Adrenal gland (tissue), 12 donors: ENCODE data around the gene DISP2. TPM values are rescaled to one million over a fixed set of nuclear protein-coding genes. Genes with fewer than 3 reads are reported as not detected.

Experiments used
- DNase-seq, 7 donors: peaks; one replicate each; pipeline ENCODE4 v3.0.0-alpha.2; 2019 to 2020
- H3K27ac ChIP-seq, 5 donors: fragments of 200-600 bp; sonication (generic) in 4 of 5; 1 replicate in 3 of 5; 2 replicates in 2 of 5; pipeline versions ENCODE4 v1.5.1 to v1.8.0; 2016 to 2020; ENCODE audit warnings: mild to moderate bottlenecking in 1 of 5
- H3K27me3 ChIP-seq: fragments of 200-600 bp; 2 replicates; pipeline ENCODE4 v1.8.0; 2021
- H3K36me3 ChIP-seq, 2 donors: fragments of 200-600 bp; replicated peaks in 1 of 2; 1 replicate in 1 of 2; 2 replicates in 1 of 2; pipeline versions ENCODE4 v1.5.1 to v1.8.0; 2018 to 2022
- H3K4me1 ChIP-seq, 2 donors: fragments of 200-600 bp; replicated peaks in 1 of 2; 1 replicate in 1 of 2; 2 replicates in 1 of 2; pipeline versions ENCODE4 v1.5.1 to v1.8.0; 2018 to 2021
- H3K4me3 ChIP-seq, 4 donors: fragments of 200-600 bp; sonication (generic) in 3 of 4; one replicate each; pipeline ENCODE4 v1.5.1; 2016 to 2018
- H3K9me3 ChIP-seq, 3 donors: fragments of 200-600 bp; sonication (generic) in 1 of 3; replicated peaks in 1 of 3; 1 replicate in 2 of 3; 2 replicates in 1 of 3; pipeline versions ENCODE4 v1.5.1 to v1.8.0; 2016 to 2021
- POLR2A ChIP-seq, 2 donors: fragments of 450-650 bp; IDR thresholded peaks; one replicate each; pipeline ENCODE4 v1.6.1; 2017; ENCODE audit warnings: antibody characterized with exemption in 2 of 2, mild to moderate bottlenecking in 2 of 2, moderate library complexity in 1 of 2
- WGBS, 4 donors: extraction: QIAGEN DNeasy Blood & Tissue Kit in 2 of 4; methylation state at CpG; one replicate each; pipeline versions ENCODE4 v1.1.5 to v1.1.7; 2013 to 2017; 5-methylcytosine and 5-hydroxymethylcytosine counted together
- intact Hi-C, 2 donors: fragments of 100-400 bp; cut with DNase I; formaldehyde crosslinking; loops; one replicate each; pipeline versions ENCODE4 v1.14.1 to v1.15.0; 2022 to 2023
- polyA plus RNA-seq, 3 donors: library from polyadenylated mRNA; stranded (reverse); fragments of 200-250 nt in 2 of 3; fragments of 350-450 nt in 1 of 3; fragmentation: Illumina TruSeq in 1 of 3; extraction: RNeasy Lipid Tissue Mini Kit (QIAGEN cat#74804) in 1 of 3; gene quantifications; one replicate each; pipeline ENCODE4 v1.2.3, GENCODE V29; 2013 to 2014
- total RNA-seq, 9 donors: library from RNA; depleted of rRNA in 4 of 9; stranded (reverse); fragments of >200 nt in 4 of 9; fragments of 120-200 nt in 1 of 9; fragmentation: NEBNext Ultra II Directional in 1 of 9; extraction: Animal tissue kit (Norgen Biotek cat#: 25700) in 1 of 9; gene quantifications; one replicate each; pipeline versions ENCODE4 v1.1.0 to v1.2.4, GENCODE V29; 2013 to 2023
- TF ChIP-seq, protein P1 (sequence below), 6 experiments: fragments of 450-650 bp in 4 of 6; fragments of 200-600 bp in 2 of 6; sonication (generic) in 1 of 6; IDR thresholded peaks; 1 replicate in 5 of 6; 2 replicates in 1 of 6; pipeline versions ENCODE4 v1.5.1 to v1.8.0; 2016 to 2021; ENCODE audit warnings: antibody characterized with exemption in 6 of 6, mild to moderate bottlenecking in 2 of 6, moderate library complexity in 1 of 6
- donor health status: healthy with polysubstance abuse.
- donor health status: Bipolar disorder and iron deficiency.
- donor health status: DM: yes; HTN: yes; CAD: no.
- donor health status: DM: no; HTN: no; CAD: no.
- donor health status: DM: no; HTN: no; CAD: no.
- donor health status: DM: yes; HTN: yes; CAD: no.

The DISP2 gene
- total and polyA plus RNA-seq, 12 donors = 0.36 to 19.4 (median 1.2) TPM; not detected in 1

DNA sequence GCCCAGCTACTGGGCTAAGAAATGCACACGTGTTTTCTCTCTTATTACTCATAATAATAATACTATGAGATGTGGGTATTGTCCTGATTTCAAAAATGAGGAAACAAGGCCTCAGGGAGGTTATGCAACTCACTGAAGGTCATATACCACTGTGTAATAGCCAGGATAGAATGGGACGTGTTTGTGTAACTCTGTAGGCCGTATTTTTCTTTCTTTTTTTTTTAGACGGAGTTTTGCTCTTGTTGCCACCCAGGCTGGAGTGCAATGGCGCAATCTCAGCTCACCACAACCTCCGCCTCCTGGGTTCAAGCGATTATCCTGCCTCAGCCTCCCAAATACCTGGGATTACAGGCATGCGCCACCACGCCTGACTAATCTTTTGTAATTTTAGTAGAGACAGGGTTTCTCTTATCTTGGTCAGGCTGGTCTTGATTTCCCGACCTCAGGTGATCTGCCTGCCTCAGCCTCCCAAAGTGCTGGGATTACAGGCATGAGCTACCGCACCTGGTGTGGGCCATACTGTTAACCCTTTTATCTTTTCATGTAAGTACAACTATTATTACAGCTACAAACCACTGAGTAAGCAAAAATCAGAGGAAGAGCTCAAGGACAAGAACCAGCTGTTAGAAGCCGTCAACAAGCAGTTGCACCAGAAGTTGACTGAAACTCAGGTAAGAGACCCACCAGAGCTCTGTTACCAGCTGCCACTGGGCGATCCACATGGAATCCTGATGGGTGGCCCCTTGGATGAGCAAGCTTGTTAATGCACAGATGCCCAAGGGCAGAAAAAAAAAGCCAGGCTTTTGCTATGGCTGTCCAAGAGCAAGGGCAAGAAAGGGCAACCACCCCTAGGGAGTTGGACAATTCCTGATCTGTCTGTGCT, 31.2 kb downstream of the DISP2 start:
- peaks cover 0 to 22% of the 10 kb centered on the region in 2 donors for H3K36me3 ChIP-seq
- TF ChIP-seq, protein P1, sequence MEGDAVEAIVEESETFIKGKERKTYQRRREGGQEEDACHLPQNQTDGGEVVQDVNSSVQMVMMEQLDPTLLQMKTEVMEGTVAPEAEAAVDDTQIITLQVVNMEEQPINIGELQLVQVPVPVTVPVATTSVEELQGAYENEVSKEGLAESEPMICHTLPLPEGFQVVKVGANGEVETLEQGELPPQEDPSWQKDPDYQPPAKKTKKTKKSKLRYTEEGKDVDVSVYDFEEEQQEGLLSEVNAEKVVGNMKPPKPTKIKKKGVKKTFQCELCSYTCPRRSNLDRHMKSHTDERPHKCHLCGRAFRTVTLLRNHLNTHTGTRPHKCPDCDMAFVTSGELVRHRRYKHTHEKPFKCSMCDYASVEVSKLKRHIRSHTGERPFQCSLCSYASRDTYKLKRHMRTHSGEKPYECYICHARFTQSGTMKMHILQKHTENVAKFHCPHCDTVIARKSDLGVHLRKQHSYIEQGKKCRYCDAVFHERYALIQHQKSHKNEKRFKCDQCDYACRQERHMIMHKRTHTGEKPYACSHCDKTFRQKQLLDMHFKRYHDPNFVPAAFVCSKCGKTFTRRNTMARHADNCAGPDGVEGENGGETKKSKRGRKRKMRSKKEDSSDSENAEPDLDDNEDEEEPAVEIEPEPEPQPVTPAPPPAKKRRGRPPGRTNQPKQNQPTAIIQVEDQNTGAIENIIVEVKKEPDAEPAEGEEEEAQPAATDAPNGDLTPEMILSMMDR (IDR thresholded peaks at IDR 0.05) = no peak
- no peak for TF ChIP-seq POLR2A (IDR thresholded peaks at IDR 0.05)
- intact Hi-C loops = no loop called here
- H3K4me1 ChIP-seq = peaks cover 6 to 12% of the 10 kb centered on the region in 2 donors
- no peak overlapping the region for H3K4me3 ChIP-seq
- H3K27me3 ChIP-seq = no peaks in the 10 kb centered on the region
- H3K27ac ChIP-seq = peak overlapping the region; percentile 52 to 84 (median 75)
- DNase-seq = peak; percentile 35 to 69 (median 59)
- H3K9me3 ChIP-seq = no peaks in the 10 kb centered on the region
- 55 to 64% (median 60%) methylated on average over 13 of the region's 13 CpGs for WGBS, 4 donors

DNA sequence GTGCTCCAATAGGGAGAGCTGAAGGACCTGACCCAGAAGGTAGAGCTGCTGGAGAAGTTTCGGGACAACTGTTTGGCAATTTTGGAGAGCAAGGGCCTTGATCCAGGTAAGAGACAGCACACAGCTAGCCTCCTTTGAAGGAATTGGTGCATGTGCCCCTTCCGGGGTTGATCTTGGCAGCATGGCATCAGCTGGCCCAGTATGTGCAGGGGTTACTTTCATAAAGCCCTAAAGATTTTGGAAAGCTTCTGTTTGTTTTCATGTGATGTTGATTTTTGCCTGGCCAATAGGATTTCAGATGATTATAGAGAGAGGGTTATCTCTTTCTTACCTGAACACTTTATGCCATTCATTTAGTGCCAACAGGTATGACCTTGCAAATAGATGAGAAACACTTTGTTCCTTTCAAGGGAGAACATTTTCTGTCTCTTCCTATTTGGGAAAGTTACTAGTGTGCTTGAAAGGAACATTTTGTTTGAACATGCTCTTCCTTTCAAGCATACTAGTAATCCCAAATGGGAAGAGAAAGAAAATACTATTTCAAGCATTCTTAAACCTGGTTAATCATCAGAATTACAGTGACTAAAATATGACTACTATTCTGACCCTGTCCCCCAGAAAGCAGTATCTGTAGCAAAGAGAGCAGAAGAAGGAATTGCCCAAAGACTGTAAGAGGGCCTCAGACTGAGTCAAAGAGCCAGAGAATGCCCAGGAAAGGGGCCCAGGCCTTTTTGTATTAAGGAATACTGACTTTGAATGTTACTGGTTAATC, 32.0 kb downstream of the DISP2 start:
- H3K27me3 ChIP-seq = no peaks in the 10 kb centered on the region
- peaks cover 0 to 22% of the 10 kb centered on the region in 2 donors for H3K36me3 ChIP-seq
- DNase-seq = no peak
- H3K27ac ChIP-seq = peak overlapping the region in 3 of 5 donors; percentile 75 to 84 (median 77)
- TF ChIP-seq POLR2A (IDR thresholded peaks at IDR 0.05) = no peak
- TF ChIP-seq, protein P1 (IDR thresholded peaks at IDR 0.05) = no peak
- H3K4me3 ChIP-seq = no peak overlapping the region
- WGBS, 4 donors = 91 to 97% (median 95%) methylated on average over 2 of the region's 2 CpGs
- H3K9me3 ChIP-seq = no peaks in the 10 kb centered on the region
- H3K4me1 ChIP-seq = peaks cover 6 to 12% of the 10 kb centered on the region in 2 donors
- intact Hi-C loops = no loop called here

DNA sequence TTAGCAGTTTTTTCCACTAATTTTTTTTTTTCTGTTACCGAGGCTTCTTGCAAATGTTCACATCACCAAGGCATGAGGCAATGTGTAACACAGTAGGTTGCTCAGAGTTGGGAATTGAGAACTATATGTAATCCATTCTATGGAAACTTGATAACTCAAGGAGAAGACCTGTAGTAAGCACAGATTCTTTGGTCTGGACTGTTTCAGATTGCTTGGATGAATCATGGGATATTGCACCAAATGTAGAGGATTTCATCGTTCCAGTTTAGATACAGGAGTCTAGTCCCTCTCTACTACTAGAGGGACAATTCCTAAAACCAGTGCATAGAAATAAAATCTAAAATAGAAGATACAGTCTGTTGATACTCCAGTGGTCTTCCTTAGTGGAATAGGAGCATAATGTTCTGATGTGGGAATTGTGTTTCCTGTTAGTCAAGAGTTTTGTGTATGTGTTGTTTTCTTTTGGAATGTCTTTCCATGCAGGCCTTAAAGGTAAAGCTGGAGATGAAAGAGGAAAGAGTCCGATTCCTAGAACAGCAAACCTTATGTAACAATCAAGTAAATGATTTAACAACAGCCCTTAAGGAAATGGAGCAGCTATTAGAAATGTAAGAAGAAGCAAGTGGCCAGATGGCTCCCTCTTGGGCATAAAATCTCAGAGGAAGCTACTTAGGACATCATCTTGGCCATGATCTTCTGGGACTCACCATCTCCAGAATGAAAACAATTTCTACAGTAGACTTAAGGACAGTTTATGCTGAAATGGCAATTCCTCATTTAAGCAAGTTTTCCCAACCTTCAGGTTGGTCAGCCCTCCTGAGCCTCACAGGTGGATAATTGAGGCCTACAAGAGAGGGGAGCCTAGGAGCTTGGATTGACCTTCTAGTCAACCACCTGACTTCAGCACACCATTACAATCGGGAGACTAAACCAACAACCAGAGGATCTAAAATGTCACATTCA, 35.2 kb downstream of the DISP2 start:
- Histone ChIP-seq H3K4me3 (no peak overlapping the region), H3K4me1 (peaks cover 6 to 11% of the 10 kb centered on the region in 2 donors), H3K27ac (no peak overlapping the region), H3K27me3 (no peaks in the 10 kb centered on the region), H3K36me3 (peaks cover 0 to 22% of the 10 kb centered on the region in 2 donors), H3K9me3 (no peaks in the 10 kb centered on the region)
- WGBS, 4 donors = 95 to 98% (median 96%) methylated on average over 4 of the region's 4 CpGs
- intact Hi-C loops = no loop called here
- TF ChIP-seq, protein P1 (IDR thresholded peaks at IDR 0.05) = no peak
- no peak for TF ChIP-seq POLR2A (IDR thresholded peaks at IDR 0.05)
- DNase-seq = no peak
